ENCODE measurements around the gene FUT1. TPM values are rescaled to one million over a fixed set of nuclear protein-coding genes. Genes with fewer than 3 reads are reported as not detected.
A peak's percentile ranks its signal among the peaks of the same experiment; 100 is the strongest.
"Not testable (repeated sequence)": the region's sequence is repeated elsewhere in the genome, so short reads cannot be mapped to it uniquely, and the experiment has no call there.

Gene FUT1
- total RNA-seq, 1 experiment from 2014 or later, result not detected

GRCh38 chr19:48780631-48781391 lies 28.4 kb upstream of the FUT1 start:
- Histone ChIP-seq H3K9me3 (replicated peaks) (no peaks in the 10 kb centered on the region), H3K27me3 (replicated peaks) (no peaks in the 10 kb centered on the region), H3K27ac (no peak overlapping the region), H3K4me1 (replicated peaks) (peaks cover 10% of the 10 kb centered on the region), H3K36me3 (no peaks in the 10 kb centered on the region), H3K4me3 (no peak overlapping the region)
- DNase-seq (ENCODE audit: low read depth in 1 of 2, low spot score in 2 of 2), result no peak

GRCh38 chr19:48779636-48780035 lies 27.2 kb upstream of the FUT1 start:
- DNase-seq (ENCODE audit: low read depth in 1 of 2, low spot score in 2 of 2), result no peak
- Histone ChIP-seq H3K27me3 (replicated peaks) (no peaks in the 10 kb centered on the region), H3K36me3 (no peaks in the 10 kb centered on the region), H3K9me3 (replicated peaks) (no peaks in the 10 kb centered on the region), H3K27ac (no peak overlapping the region), H3K4me1 (replicated peaks) (peaks cover 10% of the 10 kb centered on the region), H3K4me3 (no peak overlapping the region)

- H3K4me3 ChIP-seq, result no peak overlapping the region
- no peak for DNase-seq (ENCODE audit: low read depth in 1 of 2, low spot score in 2 of 2)
These were observed 25.3 kb upstream of the FUT1 start for GRCh38 chr19:48777720-48778119.

GRCh38 chr19:48777139-48777538 lies 24.7 kb upstream of the FUT1 start:
- H3K27ac ChIP-seq, result no peak overlapping the region
- no peaks in the 10 kb centered on the region for H3K9me3 ChIP-seq (replicated peaks)
- peaks cover 12% of the 10 kb centered on the region for H3K4me1 ChIP-seq (replicated peaks)
- H3K27me3 ChIP-seq (replicated peaks), result no peaks in the 10 kb centered on the region
- no peak for DNase-seq (ENCODE audit: low read depth in 1 of 2, low spot score in 2 of 2)
- no peak overlapping the region for H3K4me3 ChIP-seq
- no peaks in the 10 kb centered on the region for H3K36me3 ChIP-seq

More at GRCh38 chr19:48777720-48778119, 25.3 kb upstream of the FUT1 start:
- Histone ChIP-seq H3K27me3 (replicated peaks) (no peaks in the 10 kb centered on the region), H3K4me1 (replicated peaks) (peaks cover 15% of the 10 kb centered on the region), H3K36me3 (no peaks in the 10 kb centered on the region), H3K9me3 (replicated peaks) (no peaks in the 10 kb centered on the region), H3K27ac (no peak overlapping the region)

DNA sequence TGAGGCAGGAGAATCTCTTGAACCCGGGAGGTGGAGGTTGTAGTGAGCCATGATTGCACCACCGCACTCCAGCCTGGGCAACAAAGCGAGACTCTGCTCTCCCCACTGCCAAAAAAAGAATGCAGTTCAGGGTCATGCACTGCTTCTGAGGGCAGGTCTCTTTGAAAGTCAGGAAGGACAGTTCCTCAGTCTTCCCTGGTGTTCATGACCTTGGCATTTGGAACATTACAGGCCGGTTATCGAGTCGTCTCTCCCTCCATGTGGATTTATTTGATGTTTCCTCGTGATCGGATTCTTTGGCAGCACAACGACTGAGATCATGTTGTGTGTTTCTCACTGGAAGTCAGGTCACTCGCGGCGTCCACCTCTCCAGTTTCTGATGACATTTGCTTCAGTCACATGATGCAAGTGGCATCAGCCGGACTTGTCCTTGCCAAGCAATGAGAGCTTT lies 20.1 kb upstream of the FUT1 start:
- DNase-seq (ENCODE audit: low read depth in 1 of 2, low spot score in 2 of 2), result no peak
- no peaks in the 10 kb centered on the region for H3K9me3 ChIP-seq (replicated peaks)
- H3K27ac ChIP-seq, result no peak overlapping the region
- H3K27me3 ChIP-seq (replicated peaks), result peaks cover 6% of the 10 kb centered on the region
- no peaks in the 10 kb centered on the region for H3K36me3 ChIP-seq
- peaks cover 10% of the 10 kb centered on the region for H3K4me1 ChIP-seq (replicated peaks)
- H3K4me3 ChIP-seq, result no peak overlapping the region

DNA sequence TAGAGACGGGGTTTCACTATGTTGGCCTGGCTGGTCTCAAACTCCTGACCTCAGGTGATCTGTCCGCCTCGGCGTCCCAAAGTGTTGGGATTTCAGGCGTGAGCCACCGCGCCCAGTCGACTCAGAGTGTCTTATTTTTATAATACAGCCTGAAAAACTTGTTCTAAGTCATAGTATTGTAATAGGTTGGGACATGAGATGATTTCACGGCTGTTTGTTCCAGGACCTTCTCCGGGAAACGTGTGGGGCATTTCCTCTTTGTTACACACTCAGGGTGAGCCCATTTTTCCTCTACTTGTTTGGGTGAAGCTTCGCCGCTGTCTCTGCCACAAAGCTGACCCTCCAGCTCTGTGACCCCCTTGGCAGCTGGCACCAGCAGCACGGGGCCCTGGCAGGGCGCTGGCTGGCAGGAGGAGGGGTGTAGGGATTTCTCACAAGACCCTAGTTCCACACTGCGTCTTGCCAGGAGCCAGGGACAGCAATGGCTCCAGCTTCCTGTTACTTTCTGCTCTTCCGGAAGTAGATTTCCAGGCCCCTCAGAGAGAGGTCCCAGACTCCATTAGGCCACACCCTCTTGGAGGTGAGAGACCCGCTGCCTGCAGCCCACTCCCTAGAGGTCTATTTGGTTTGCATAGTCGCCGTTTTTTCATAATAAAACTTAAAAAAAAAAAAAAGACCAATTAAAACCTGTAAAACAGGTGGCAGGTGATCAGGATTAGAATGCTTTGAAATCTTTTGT lies 18.5 kb upstream of the FUT1 start:
- no peaks in the 10 kb centered on the region for H3K9me3 ChIP-seq (replicated peaks)
- peaks cover 9% of the 10 kb centered on the region for H3K27me3 ChIP-seq (replicated peaks)
- no peak overlapping the region for H3K4me3 ChIP-seq
- H3K4me1 ChIP-seq (replicated peaks), result peaks cover 10% of the 10 kb centered on the region
- H3K36me3 ChIP-seq, result no peaks in the 10 kb centered on the region
- H3K27ac ChIP-seq, result no peak overlapping the region
- no peak for DNase-seq (ENCODE audit: low read depth in 1 of 2, low spot score in 2 of 2)

GRCh38 chr19:48770266-48770665 lies 17.8 kb upstream of the FUT1 start:
- H3K36me3 ChIP-seq, result no peaks in the 10 kb centered on the region
- no peak overlapping the region for H3K27ac ChIP-seq
- no peaks in the 10 kb centered on the region for H3K9me3 ChIP-seq (replicated peaks)
- H3K4me3 ChIP-seq, result no peak overlapping the region
- H3K4me1 ChIP-seq (replicated peaks), result peaks cover 10% of the 10 kb centered on the region
- DNase-seq (ENCODE audit: low read depth in 1 of 2, low spot score in 2 of 2), result peak in 1 of 2 experiments; percentile 53
- peaks cover 10% of the 10 kb centered on the region for H3K27me3 ChIP-seq (replicated peaks)

- Histone ChIP-seq H3K4me1 (replicated peaks) (peaks cover 5% of the 10 kb centered on the region), H3K4me3 (no peak overlapping the region), H3K27ac (no peak overlapping the region), H3K27me3 (replicated peaks) (peaks cover 21% of the 10 kb centered on the region), H3K36me3 (no peaks in the 10 kb centered on the region), H3K9me3 (replicated peaks) (no peaks in the 10 kb centered on the region)
- no peak for DNase-seq (ENCODE audit: low read depth in 1 of 2, low spot score in 2 of 2)
These were observed 16.7 kb upstream of the FUT1 start for GRCh38 chr19:48768994-48769713.

- H3K4me3 ChIP-seq; H3K4me1 ChIP-seq (replicated peaks); H3K36me3 ChIP-seq; H3K27ac ChIP-seq; DNase-seq (ENCODE audit: low read depth in 1 of 2, low spot score in 2 of 2); H3K9me3 ChIP-seq (replicated peaks): not testable (repeated sequence)
- H3K27me3 ChIP-seq (replicated peaks), result peaks cover 24% of the 10 kb centered on the region
These were observed 15.8 kb upstream of the FUT1 start for GRCh38 chr19:48768171-48768753.

DNA sequence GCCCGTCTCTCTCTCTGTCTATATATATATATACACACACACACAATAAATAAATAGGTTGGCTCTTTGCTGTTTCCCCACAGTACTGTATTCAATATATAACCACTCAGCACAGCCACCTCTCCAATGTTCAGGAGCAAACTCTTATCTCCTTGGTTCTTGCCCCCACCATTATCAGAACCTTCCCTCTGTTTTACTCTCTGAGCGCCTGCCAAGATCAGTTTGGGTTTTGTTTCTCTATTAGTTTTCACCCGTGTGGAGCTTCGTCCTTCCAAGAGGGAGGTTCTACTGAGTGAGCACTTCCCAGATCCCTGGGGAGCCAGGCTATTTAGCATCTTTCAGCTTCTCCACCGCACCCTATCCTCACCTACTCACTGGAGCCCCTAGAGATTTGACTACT lies 13.4 kb upstream of the FUT1 start:
- peaks cover 35% of the 10 kb centered on the region for H3K27me3 ChIP-seq (replicated peaks)

GRCh38 chr19:48760504-48761205 lies 8.2 kb upstream of the FUT1 start:
- H3K27me3 ChIP-seq (replicated peaks), result peaks cover 34% of the 10 kb centered on the region
- H3K4me1 ChIP-seq (replicated peaks), result no peaks in the 10 kb centered on the region
- no peak for DNase-seq (ENCODE audit: low read depth in 1 of 2, low spot score in 2 of 2)
- H3K27ac ChIP-seq, result no peak overlapping the region
- H3K9me3 ChIP-seq (replicated peaks), result no peaks in the 10 kb centered on the region
- no peak overlapping the region for H3K4me3 ChIP-seq
- H3K36me3 ChIP-seq, result no peaks in the 10 kb centered on the region

More for the DNA sequence above, 13.4 kb upstream of the FUT1 start:
- not testable (repeated sequence) for H3K4me1 ChIP-seq (replicated peaks); DNase-seq (ENCODE audit: low read depth in 1 of 2, low spot score in 2 of 2); H3K4me3 ChIP-seq; H3K9me3 ChIP-seq (replicated peaks); H3K36me3 ChIP-seq; H3K27ac ChIP-seq

- H3K4me1 ChIP-seq (replicated peaks), result peaks cover 2% of the 10 kb centered on the region; the same call in 1 of the 2 replicates
- H3K27ac ChIP-seq, result no peak overlapping the region
- H3K9me3 ChIP-seq (replicated peaks), result no peaks in the 10 kb centered on the region
- H3K27me3 ChIP-seq (replicated peaks), result peaks cover 23% of the 10 kb centered on the region
- H3K36me3 ChIP-seq, result no peaks in the 10 kb centered on the region
- DNase-seq (ENCODE audit: low read depth in 1 of 2, low spot score in 2 of 2), result no peak
- no peak overlapping the region for H3K4me3 ChIP-seq
These were observed 5.3 kb upstream of the FUT1 start for GRCh38 chr19:48757741-48758144.

DNA sequence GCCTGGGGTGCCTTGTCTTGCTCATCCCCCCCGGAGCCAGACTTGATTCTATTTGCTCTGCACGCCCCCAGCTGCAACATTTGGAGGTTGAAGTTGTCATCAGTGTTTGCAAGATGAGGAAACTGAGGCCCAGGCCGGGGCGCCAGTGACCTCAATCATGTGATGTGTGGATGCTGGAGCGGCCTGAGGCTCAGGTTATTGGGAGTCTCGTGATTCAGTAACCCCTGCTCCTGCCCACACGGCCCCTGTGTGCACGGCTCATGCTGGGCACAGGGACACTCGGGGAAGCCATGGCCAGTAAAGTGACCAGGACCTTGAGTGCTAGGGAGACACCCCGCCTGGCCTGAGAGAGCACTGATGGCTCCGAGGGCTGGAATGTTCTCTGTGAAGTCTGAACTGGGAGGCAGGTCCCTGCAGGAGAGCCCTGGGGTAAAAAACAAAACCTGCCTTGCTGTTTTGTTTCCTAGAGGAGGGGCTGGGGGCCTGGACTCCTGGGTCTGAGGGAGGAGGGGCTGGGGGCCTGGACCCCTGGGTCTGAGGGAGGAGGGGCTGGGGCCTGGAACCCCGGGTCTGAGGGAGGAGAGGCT lies 4.7 kb upstream of the FUT1 start:
- Histone ChIP-seq H3K27me3 (replicated peaks) (peaks cover 24% of the 10 kb centered on the region), H3K27ac (no peak overlapping the region), H3K9me3 (replicated peaks) (no peaks in the 10 kb centered on the region), H3K4me1 (replicated peaks) (peaks cover 7% of the 10 kb centered on the region; the same call in 1 of the 2 replicates), H3K36me3 (no peaks in the 10 kb centered on the region), H3K4me3 (no peak overlapping the region)
- DNase-seq (ENCODE audit: low read depth in 1 of 2, low spot score in 2 of 2), result no peak

Data from SJSA1 (cell line).